NCI-H128 (cell line): ENCODE results near the gene PCDHA4.

Experiments
- DNase-seq: peaks from one replicate; lab custom pipeline; 2025; ENCODE audit not compliant: unreplicated experiment; lab: John Stamatoyannopoulos, UW

PCDHA4 gene

GRCh38 chr5:140855772-140856674, 49.2 kb downstream of the PCDHA4 start, which contains the start of gene PCDHA10:
PCDHA10 (plus strand) TSS chr5:140855897; CDS start chr5:140856049, 152 bp downstream.
- no peak for DNase-seq

DNA sequence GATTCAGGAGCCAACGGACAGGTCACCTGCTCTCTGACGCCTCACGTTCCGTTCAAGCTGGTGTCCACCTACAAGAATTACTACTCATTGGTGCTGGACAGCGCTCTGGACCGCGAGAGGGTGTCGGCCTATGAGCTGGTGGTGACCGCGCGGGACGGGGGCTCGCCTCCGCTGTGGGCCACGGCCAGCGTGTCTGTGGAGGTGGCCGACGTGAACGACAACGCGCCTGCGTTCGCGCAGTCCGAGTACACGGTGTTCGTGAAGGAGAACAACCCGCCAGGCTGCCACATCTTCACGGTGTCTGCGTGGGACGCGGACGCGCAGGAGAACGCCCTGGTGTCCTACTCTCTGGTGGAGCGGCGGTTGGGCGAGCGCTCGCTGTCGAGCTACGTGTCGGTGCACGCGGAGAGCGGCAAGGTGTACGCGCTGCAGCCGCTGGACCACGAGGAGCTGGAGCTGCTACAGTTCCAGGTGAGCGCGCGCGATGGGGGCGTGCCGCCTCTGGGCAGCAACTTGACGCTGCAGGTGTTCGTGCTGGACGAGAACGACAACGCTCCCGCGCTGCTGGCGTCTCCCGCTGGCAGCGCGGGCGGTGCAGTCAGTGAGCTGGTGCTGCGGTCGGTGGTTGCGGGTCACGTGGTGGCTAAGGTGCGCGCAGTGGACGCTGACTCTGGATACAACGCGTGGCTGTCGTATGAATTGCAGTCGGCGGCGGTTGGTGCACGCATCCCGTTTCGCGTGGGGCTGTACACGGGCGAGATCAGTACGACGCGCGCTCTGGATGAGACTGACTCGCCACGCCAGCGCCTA, 50.5 kb downstream of the PCDHA4 start:
- DNase-seq: no peak

DNA sequence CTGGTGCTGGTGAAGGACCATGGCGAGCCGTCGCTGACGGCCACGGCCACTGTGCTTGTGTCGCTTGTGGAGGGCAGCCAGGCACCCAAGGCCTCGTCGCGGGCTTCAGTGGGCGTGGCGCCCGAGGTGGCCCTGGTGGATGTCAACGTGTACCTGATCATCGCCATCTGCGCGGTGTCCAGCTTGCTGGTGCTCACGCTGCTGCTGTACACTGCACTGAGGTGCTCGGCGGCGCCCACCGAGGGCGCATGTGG, 51.0 kb downstream of the PCDHA4 start:
- DNase-seq: no peak

DNA sequence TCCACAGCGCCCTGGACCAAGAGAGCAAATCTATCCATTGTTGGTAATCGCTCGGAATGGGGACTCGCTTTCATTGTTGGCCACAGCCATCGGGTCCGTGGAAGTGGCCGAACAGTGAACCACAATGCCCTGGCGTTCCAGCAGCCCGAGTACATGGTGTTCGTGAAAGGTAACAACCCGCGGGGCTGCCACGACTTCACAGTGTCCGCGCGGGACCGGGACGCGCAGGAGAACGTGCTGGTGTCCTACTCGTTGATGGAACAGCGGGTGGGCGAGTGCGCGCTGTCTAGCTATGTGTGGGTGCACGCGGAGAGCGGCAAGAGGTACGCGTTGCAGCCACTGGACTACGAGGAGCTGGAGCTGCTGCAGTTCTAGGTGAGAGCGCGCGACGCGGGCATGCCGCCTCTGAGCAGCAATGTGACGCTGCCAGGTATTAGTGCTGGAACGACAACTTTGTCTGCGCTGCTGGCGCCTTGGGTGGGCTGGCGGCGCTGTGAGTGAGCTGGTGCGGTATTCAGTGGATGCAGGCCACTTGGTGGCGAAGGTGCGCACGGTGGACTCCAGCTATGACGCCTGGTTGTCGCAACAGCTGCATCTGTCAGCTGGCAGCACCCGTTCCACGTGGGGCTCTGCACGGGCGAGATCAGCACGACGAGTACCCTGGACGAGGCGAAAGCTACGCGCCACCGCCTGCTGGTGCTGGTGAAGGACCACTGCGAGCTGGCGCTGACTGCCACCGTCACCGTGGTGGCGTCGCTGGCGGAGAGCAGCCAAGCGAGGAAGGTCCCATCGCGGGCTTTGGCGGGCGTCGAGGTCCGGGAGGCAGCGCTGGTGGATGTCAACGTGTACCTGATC, 55.8 kb downstream of the PCDHA4 start:
- DNase-seq: no peak
